Measurements from ENCODE around the gene GLT1D1.

GLT1D1 gene

GRCh38 chr12:128916425-128916824 lies 63.1 kb downstream of the GLT1D1 start:
- no peak for DNase-seq

- DNase-seq: no peak
Measured at GRCh38 chr12:128918481-128919260, 65.4 kb downstream of the GLT1D1 start.

GRCh38 chr12:128920468-128920867 lies 67.2 kb downstream of the GLT1D1 start:
- DNase-seq: no peak

- DNase-seq: no peak
Measured at GRCh38 chr12:128928361-128928760, 75.1 kb downstream of the GLT1D1 start.

- no peak for DNase-seq
Measured at GRCh38 chr12:128929057-128929456, 75.8 kb downstream of the GLT1D1 start.

- DNase-seq: no peak
Measured at GRCh38 chr12:128930606-128931005, 77.3 kb downstream of the GLT1D1 start.

GRCh38 chr12:128932521-128932920 lies 79.2 kb downstream of the GLT1D1 start:
- no peak for DNase-seq

GRCh38 chr12:128933039-128933438 lies 79.8 kb downstream of the GLT1D1 start:
- DNase-seq: no peak

GRCh38 chr12:128933926-128934325 lies 80.6 kb downstream of the GLT1D1 start:
- no peak for DNase-seq

GRCh38 chr12:128938886-128939285 lies 85.6 kb downstream of the GLT1D1 start:
- DNase-seq: no peak

GRCh38 chr12:128940090-128940888 lies 87.0 kb downstream of the GLT1D1 start:
- no peak for DNase-seq

- DNase-seq: no peak
Measured at GRCh38 chr12:128940974-128941373, 87.7 kb downstream of the GLT1D1 start.

- DNase-seq: no peak
Measured at GRCh38 chr12:128942960-128943477, 89.7 kb downstream of the GLT1D1 start.

GRCh38 chr12:128944956-128945355 lies 91.7 kb downstream of the GLT1D1 start:
- no peak for DNase-seq

- DNase-seq: no peak
Measured at GRCh38 chr12:128947209-128947608, 93.9 kb downstream of the GLT1D1 start.

GRCh38 chr12:128949086-128949485 lies 95.8 kb downstream of the GLT1D1 start:
- no peak for DNase-seq

- no peak for DNase-seq
Measured at GRCh38 chr12:128951448-128951847, 98.2 kb downstream of the GLT1D1 start.

- no peak for DNase-seq
Measured at GRCh38 chr12:128956755-128957154, 103.5 kb downstream of the GLT1D1 start.

- no peak for DNase-seq
Measured at GRCh38 chr12:128959901-128960300, 106.6 kb downstream of the GLT1D1 start.

GRCh38 chr12:128961308-128961902 lies 108.1 kb downstream of the GLT1D1 start:
- no peak for DNase-seq

- no peak for DNase-seq
Measured at GRCh38 chr12:128961957-128962356, 108.7 kb downstream of the GLT1D1 start.

GRCh38 chr12:128966203-128966810 lies 113.0 kb downstream of the GLT1D1 start:
- no peak for DNase-seq

GRCh38 chr12:128968668-128969067 lies 115.4 kb downstream of the GLT1D1 start:
- DNase-seq: no peak

Data from T1000 (cell line).